Measurements from ENCODE around the gene HPCA.

- no peak for TF ChIP-seq CTCF (IDR thresholded peaks at IDR 0.05)
- TF ChIP-seq POLR2A (IDR thresholded peaks at IDR 0.05) = no peak
- no peak for TF ChIP-seq POLR2AphosphoS5 (IDR thresholded peaks at IDR 0.05)
Observed at GRCh38 chr1:32900371-32900955, 14.2 kb downstream of the HPCA start.

Data from suprapubic skin (tissue), 4 donors.